ENCODE data around the gene TNFSF15. TPM values are rescaled to one million over a fixed set of nuclear protein-coding genes. Genes with fewer than 3 reads are reported as not detected.

The TNFSF15 gene
- total RNA-seq, 1 experiment from 2014 or later = not detected

DNA sequence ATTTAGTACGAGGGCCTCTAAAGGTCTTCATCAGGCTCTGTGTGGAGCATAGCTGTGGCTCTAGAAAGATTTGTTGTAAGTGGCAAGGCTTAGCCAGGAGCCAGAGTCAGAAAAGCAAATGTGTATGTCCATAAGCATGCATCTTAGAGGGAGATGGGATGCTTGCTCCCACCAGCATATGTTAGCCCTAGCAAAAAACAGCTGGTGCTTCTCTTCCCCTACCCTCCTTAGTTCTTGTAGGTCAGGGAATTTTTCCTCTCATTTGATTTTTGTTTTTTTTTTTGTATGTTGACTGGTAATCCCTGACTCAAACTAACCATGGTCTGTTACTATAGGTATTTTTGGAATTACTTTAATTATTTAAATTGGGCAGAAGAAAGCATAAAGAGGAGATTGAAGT is 7.7 kb downstream of the TNFSF15 start:
- intact Hi-C loops (cut with micrococcal nuclease) = no loop called here
- H3K9me3 ChIP-seq (ENCODE audit: control insufficient read depth in 1 of 2, insufficient read depth in 1 of 2, low read depth in 1 of 2, low read length in 2 of 2) = no peaks in the 10 kb centered on the region
- no peak overlapping the region for H3K4me3 ChIP-seq (replicated peaks in 1 of 2; ENCODE audit: low read depth in 1 of 2, low read length in 2 of 2)
- RAD21 ChIA-PET (ENCODE audit: low non-redundant PET in 1 of 2, low total read pairs in 2 of 2, uncharacterized antibody in 2 of 2, unreplicated experiment in 2 of 2) = no interaction called here
- no peak overlapping the region for H3K9ac ChIP-seq (ENCODE audit: low read length)
- CTCF ChIA-PET = no interaction called here
- no peaks in the 10 kb centered on the region for H3K79me2 ChIP-seq (ENCODE audit: insufficient read depth, low read length)
- H3K9me2 ChIP-seq (ENCODE audit: insufficient read depth) = no peaks in the 10 kb centered on the region
- H3K36me3 ChIP-seq (ENCODE audit: control insufficient read depth in 1 of 2, insufficient read depth in 2 of 2, low read length in 2 of 2) = no peaks in the 10 kb centered on the region
- no peak for ATAC-seq
- BruUV-seq (replicated peaks) = no TSS peak
- H3K27me3 ChIP-seq (ENCODE audit: insufficient read depth, low read length) = no peaks in the 10 kb centered on the region; the same call in 1 of the 2 replicates
- no peak overlapping the region for H2AFZ ChIP-seq (ENCODE audit: low read depth, low read length, poor library complexity, severe bottlenecking)
- H3K27ac ChIP-seq (ENCODE audit: low read depth, low read length) = no peak overlapping the region
- POLR2A ChIA-PET = no interaction called here
- TF ChIP-seq, protein P1, sequence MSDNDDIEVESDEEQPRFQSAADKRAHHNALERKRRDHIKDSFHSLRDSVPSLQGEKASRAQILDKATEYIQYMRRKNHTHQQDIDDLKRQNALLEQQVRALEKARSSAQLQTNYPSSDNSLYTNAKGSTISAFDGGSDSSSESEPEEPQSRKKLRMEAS (IDR thresholded peaks at IDR 0.05) = no peak
- TF ChIP-seq SP1 (IDR thresholded peaks at IDR 0.05; ENCODE audit: low read depth) (no peak), EZH2phosphoT487 (IDR thresholded peaks at IDR 0.05; ENCODE audit: borderline replicate concordance) (no peak), SRF (IDR thresholded peaks at IDR 0.05; ENCODE audit: low read depth) (no peak), POLR2A (IDR thresholded peaks at IDR 0.05; ENCODE audit: borderline replicate concordance, extremely low read depth, insufficient read depth, insufficient read length) (no peak), EGR1 (IDR thresholded peaks at IDR 0.05; ENCODE audit: low read depth) (no peak), POLR2AphosphoS5 (IDR thresholded peaks at IDR 0.05; ENCODE audit: low read depth, low read length) (no peak), ATF3 (IDR thresholded peaks at IDR 0.05) (no peak), SIN3A (IDR thresholded peaks at IDR 0.05; ENCODE audit: low read depth) (no peak), ELF1 (IDR thresholded peaks at IDR 0.05; ENCODE audit: borderline replicate concordance, low read depth) (no peak), YY1 (IDR thresholded peaks at IDR 0.05; ENCODE audit: extremely low read depth, insufficient replicate concordance, low read depth, low read length) (no peak), RAD21 (IDR thresholded peaks at IDR 0.05; ENCODE audit: low read depth) (no peak), EZH2 (IDR thresholded peaks at IDR 0.05) (no peak), FOSL1 (IDR thresholded peaks at IDR 0.05; ENCODE audit: low read depth) (no peak), JUND (IDR thresholded peaks at IDR 0.05) (no peak)
- TF ChIP-seq, protein P2, sequence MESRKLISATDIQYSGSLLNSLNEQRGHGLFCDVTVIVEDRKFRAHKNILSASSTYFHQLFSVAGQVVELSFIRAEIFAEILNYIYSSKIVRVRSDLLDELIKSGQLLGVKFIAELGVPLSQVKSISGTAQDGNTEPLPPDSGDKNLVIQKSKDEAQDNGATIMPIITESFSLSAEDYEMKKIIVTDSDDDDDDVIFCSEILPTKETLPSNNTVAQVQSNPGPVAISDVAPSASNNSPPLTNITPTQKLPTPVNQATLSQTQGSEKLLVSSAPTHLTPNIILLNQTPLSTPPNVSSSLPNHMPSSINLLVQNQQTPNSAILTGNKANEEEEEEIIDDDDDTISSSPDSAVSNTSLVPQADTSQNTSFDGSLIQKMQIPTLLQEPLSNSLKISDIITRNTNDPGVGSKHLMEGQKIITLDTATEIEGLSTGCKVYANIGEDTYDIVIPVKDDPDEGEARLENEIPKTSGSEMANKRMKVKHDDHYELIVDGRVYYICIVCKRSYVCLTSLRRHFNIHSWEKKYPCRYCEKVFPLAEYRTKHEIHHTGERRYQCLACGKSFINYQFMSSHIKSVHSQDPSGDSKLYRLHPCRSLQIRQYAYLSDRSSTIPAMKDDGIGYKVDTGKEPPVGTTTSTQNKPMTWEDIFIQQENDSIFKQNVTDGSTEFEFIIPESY (IDR thresholded peaks at IDR 0.05; ENCODE audit: extremely low read depth, insufficient replicate concordance, low read length) = no peak
- TF ChIP-seq, protein P3, sequence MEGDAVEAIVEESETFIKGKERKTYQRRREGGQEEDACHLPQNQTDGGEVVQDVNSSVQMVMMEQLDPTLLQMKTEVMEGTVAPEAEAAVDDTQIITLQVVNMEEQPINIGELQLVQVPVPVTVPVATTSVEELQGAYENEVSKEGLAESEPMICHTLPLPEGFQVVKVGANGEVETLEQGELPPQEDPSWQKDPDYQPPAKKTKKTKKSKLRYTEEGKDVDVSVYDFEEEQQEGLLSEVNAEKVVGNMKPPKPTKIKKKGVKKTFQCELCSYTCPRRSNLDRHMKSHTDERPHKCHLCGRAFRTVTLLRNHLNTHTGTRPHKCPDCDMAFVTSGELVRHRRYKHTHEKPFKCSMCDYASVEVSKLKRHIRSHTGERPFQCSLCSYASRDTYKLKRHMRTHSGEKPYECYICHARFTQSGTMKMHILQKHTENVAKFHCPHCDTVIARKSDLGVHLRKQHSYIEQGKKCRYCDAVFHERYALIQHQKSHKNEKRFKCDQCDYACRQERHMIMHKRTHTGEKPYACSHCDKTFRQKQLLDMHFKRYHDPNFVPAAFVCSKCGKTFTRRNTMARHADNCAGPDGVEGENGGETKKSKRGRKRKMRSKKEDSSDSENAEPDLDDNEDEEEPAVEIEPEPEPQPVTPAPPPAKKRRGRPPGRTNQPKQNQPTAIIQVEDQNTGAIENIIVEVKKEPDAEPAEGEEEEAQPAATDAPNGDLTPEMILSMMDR (IDR thresholded peaks at IDR 0.05 in 2 of 3, conservative IDR thresholded peaks at IDR 0.05 in 1 of 3; ENCODE audit: borderline replicate concordance in 1 of 3, insufficient read depth in 1 of 3, low read depth in 2 of 3, low read length in 2 of 3) = no peak
- TF ChIP-seq, protein P4, sequence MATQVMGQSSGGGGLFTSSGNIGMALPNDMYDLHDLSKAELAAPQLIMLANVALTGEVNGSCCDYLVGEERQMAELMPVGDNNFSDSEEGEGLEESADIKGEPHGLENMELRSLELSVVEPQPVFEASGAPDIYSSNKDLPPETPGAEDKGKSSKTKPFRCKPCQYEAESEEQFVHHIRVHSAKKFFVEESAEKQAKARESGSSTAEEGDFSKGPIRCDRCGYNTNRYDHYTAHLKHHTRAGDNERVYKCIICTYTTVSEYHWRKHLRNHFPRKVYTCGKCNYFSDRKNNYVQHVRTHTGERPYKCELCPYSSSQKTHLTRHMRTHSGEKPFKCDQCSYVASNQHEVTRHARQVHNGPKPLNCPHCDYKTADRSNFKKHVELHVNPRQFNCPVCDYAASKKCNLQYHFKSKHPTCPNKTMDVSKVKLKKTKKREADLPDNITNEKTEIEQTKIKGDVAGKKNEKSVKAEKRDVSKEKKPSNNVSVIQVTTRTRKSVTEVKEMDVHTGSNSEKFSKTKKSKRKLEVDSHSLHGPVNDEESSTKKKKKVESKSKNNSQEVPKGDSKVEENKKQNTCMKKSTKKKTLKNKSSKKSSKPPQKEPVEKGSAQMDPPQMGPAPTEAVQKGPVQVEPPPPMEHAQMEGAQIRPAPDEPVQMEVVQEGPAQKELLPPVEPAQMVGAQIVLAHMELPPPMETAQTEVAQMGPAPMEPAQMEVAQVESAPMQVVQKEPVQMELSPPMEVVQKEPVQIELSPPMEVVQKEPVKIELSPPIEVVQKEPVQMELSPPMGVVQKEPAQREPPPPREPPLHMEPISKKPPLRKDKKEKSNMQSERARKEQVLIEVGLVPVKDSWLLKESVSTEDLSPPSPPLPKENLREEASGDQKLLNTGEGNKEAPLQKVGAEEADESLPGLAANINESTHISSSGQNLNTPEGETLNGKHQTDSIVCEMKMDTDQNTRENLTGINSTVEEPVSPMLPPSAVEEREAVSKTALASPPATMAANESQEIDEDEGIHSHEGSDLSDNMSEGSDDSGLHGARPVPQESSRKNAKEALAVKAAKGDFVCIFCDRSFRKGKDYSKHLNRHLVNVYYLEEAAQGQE (IDR thresholded peaks at IDR 0.05; ENCODE audit: low read depth) = no peak
- H4K20me1 ChIP-seq (ENCODE audit: insufficient read depth) = no peaks in the 10 kb centered on the region
- no peak for DNase-seq (ENCODE audit: low read depth, low spot score)
- no peak overlapping the region for H3K4me2 ChIP-seq (ENCODE audit: low read length)
- H3K4me1 ChIP-seq (ENCODE audit: control insufficient read depth in 1 of 2, insufficient read depth in 2 of 2, low read length in 2 of 2) = no peaks in the 10 kb centered on the region
